Hindlimb muscle (tissue), 1 donor: ENCODE results near the gene NNMT. TPM values are rescaled to one million over a fixed set of nuclear protein-coding genes. Genes with fewer than 3 reads are reported as not detected.

ENCODE experiments used
- DNase-seq: peaks from one replicate; pipeline ENCODE4 v3.0.0-alpha.2; 2013
- polyA plus RNA-seq: library from polyadenylated mRNA; unstranded; fragments of 120-200 nt; gene quantifications from one replicate; pipeline ENCODE4 v1.2.1, GENCODE V29; 2013; ENCODE audit not compliant: insufficient read length

The NNMT gene
- polyA plus RNA-seq, 1 donor = 78.2 TPM

DNA sequence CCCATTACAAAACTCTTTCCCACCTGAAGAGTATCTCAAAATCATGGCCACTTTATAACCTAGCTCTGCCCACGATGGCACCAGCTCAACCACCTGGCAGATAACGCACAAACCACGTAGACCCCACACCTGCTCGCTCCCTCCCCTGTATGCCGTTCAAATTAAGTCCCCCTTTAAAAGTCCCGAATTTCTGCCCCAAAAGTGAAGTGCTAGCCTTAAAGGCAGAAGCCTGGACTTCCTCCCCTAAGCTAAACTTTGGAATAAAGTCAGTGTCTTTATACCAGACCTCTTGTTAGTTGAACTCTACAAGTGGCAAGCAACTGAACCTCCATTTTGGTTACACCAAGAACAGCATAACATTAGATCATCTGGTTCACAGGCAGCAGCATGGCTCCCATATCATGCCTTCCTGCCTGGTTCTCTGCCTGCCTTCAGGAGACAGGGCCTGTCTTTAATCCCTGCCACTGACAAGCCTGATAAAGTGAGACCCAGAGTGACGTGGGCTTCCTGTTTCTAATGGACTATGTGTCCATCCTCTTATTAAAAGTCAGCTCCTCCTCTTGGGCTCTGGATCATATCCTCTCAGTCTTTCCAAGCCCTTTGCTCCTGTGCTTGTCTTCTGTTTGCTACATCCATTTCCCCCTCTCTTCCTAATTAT is 32.6 kb upstream of the NNMT start:
- DNase-seq = no peak

DNA sequence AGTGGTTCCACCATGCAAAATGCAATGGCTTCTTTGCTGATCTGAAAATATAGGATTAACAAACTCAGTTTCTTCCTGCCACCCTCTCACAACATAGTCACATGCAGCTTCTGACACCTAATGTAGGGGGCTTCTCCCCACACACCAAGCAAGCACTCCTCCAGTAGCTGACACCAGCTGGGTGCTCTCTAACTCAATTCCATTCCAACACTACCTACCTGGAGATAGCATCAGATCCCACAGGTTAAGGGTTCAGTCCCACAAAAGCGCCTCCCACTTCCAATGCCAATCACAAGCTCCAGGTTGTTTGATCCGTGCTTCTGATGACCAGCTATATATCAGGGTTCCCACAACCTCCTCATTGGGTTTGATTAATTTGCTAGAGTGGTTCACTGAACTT is 31.8 kb upstream of the NNMT start:
- DNase-seq = no peak

DNA sequence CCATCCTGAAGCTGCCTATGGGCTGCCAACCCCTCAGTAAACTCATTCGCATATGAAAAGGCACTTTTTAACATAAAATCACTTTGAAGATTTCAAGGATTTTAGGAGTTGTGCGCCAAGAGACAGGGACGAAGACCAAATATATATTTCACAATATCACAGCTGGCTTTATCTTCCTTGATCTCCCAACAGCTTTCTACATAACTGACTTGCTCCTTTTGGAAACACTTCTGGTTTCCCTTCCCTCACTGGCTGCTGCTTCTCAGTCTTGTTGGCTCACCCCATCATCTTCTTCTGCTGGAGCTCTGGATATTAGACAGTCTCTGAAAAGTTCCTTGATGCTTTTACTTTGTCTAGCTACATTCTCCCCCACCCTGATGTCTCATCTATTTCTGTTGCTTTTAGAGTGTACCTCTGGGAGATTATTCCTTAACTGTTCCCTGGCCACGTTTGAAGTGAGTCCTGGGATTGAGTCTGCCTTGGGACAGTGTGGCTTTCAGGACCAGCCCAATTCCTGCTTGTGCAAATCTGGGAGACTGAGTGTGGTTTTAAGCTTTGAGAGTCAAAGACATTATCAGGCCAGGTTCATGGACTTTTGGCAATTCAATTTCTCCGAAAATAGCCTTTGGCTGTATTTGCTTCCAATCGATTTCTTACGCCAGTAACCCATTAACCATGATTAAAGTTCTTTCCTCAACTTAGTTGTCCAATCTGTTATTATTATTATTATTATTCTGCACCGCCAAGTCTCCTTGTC is 30.9 kb upstream of the NNMT start:
- no peak for DNase-seq

DNA sequence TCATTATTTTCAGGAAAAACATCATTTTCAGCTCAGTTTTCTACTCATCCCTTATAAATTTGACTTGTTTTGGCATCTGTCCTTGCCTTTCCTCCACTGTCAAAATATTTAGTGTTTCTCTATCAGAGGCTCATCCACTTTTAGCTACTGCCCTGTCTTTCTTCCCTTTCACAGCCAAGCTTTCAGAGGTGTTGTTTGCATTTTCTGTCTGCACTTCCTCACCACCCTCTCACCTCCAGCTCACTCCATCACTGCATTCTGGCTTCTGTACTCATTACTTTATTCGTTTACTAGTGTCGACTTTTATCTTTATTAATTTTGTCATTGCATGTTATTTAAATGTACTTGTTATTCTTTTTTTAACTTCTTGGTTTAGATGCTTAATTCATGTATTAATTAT is 26.7 kb upstream of the NNMT start:
- DNase-seq = no peak

DNA sequence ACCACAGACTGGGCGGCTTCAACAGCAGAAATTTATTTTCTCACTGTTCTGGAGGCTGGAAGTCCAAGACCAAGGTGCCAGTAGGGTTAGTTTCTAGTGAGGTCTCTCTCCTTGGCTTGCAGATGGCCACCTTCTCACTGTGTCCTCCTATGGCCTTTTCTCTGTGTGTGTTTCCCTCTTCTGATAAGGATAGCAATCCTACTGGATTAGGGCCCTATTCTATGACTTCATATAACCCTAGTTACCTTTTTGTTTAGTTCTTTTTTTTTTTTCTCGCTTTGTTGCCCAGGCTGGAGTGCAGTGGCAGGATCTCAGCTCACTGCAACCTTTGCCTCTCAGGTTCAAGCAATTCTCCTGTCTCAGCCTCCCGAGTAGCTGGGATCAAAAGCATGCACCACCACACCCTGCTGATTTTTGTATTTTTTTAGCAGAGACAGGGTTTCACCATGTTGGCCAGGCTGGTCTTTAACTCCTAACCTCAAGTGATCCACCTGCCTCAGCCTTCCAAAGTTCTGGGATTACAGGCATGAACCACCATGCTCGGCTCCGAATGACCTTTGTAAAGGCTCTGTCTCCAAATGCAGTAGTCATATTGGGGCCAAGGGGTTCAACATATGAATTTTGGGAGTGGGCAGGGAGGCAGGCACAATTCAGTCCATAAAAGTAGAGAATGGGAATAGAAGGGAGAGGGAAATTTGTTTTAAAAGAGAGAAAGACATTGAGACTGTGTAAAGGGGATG is 25.5 kb upstream of the NNMT start:
- no peak for DNase-seq

DNA sequence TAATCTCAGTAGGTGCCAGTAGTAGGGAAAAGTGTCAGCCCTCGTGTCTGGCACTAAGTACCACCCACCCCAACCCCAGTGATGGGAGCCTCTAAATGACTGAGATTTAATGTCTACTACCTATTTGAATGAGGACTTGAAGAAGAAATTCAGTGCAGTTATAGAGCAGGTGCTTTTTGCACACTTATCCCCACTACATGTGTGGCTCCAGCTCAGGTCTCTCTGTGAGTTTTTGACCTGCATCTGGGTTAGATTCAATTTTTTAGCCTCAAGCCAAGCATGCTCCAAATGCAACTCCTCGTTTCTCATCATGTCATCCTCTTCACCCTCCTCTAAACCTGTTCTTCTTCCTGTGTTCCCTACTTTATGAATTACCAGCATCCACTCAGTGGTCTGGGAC is 24.9 kb upstream of the NNMT start:
- no peak for DNase-seq

DNA sequence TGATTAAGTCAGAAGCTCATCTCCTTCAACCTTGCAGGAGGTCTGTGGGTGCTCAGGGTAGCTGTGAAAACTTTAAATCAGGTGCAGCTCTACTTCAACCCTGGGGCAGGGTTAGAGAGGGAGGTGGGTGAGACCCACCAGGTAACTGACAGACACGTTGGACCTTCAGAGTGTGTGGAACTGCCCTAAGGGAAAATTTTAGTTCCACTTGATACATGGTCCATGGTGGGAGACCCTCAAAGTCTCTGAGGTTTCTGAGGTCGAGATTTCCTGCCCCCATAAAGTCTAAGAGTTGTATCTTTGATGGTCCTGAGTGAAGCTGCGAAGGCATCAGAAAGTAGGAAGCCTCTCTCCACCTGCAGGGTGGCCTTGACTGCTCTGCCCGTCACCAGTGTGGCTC is 23.9 kb upstream of the NNMT start:
- DNase-seq = no peak

DNA sequence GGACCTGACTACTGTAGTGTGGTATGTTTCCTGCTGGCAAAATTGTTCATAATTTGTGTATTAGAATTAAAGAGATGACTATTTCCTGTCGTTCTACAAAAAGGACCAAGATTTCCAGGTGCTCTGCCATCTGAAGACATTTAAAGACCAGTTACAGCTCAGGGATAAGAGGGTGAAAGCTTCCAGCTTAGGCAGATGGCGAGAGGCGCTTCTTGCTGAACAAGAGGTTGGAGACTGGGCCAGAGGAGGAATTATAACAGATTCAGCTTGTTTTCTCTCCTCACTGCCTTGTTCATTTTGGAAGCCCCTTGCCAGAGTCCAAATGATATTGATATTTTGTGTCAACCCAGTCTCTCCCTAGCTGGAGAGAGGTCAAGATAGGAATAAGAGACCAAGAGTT is 23.1 kb upstream of the NNMT start:
- DNase-seq = no peak

DNA sequence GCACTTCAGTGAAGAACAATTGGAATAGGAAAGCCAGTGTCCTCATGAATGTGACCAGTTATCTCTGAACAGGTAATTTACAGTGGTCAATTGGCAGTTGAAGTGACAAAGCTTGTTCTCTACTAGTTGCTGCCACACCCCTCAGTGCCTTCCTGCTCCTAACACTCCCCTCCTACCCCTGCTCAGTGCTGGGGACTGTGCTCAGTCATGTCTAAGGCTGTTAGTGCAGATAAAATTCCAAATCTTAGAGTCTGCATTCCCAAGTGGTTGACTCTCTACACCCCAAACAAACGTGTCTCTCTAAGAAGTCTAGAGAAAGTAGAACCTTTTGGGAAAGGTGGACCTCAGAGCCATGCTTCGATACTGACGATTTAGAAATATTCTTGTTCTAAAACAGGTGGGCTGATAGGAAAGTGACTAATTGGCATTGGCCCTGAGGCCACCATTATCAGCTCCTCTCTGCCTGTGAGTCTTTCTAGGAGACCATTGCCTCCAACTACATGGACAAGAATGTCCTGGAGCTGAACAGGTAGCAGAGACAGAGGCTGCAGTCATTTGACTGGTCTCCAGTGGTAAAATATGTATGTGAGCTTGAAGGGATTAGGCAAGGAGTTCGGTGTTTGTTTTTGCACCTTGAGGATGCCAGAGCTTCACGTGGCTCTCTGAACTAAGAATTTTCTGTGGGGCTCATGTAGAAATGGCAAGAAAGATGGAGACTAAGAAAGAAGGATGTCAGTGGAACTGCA is 22.1 kb upstream of the NNMT start:
- DNase-seq = no peak

DNA sequence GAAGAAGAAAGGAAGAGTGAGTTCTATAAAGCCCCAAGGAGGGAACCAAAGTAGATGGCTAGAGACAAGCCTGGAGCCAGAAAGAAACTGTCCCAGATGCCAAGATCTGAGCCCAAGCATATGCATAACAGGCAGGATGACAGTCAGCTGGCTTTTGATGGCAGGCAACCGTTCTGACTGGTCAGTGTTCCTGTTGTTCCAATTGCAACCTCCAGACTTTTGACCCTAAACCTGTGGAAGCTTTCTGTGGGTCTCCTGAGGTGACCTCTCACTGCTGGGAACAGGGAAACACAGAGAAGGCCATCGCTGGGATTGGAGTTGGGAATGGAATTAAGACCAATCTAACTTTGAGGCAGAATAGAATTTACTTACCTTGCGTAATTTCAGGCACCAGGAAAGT is 21.6 kb upstream of the NNMT start:
- no peak for DNase-seq

DNA sequence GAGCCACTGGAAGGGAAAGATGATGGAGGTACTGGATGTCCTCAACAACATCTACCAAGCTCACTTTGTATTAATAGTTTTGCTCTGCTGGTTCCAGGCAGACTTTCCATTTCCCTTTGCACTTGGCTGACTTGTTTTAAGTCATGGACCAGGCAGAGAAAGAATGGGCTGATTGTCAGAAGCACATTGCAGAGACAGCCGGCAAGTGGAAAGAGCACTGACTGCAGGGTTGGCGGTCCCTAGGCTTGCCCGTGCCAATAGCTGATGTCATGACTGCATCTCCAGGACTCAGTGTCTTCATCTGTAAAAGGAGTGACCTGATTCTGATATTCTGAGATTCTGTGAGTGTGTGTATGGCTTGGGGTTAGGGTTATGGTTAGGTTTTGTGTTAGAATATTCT is 20.9 kb upstream of the NNMT start:
- DNase-seq = peak; percentile 58

DNA sequence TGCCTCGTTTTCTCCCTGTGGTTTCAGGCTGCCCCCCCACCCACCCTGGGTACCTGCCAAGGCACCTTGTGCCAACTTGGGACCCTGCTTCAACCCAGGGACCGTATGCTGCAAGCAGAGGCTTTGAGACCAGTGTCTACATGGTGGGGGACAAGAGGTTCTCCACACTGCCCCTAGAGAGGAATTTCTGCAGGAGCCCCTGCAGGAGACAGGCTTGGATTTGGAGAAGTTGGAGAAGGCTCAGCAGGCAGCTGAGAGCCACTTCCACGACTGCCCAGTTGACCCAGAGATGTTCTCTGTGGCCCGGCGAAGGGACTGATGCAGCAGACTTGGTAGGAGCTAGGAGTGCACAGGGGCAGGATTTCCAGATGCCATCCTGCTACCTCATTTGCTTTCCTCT is 20.1 kb upstream of the NNMT start:
- no peak for DNase-seq

DNA sequence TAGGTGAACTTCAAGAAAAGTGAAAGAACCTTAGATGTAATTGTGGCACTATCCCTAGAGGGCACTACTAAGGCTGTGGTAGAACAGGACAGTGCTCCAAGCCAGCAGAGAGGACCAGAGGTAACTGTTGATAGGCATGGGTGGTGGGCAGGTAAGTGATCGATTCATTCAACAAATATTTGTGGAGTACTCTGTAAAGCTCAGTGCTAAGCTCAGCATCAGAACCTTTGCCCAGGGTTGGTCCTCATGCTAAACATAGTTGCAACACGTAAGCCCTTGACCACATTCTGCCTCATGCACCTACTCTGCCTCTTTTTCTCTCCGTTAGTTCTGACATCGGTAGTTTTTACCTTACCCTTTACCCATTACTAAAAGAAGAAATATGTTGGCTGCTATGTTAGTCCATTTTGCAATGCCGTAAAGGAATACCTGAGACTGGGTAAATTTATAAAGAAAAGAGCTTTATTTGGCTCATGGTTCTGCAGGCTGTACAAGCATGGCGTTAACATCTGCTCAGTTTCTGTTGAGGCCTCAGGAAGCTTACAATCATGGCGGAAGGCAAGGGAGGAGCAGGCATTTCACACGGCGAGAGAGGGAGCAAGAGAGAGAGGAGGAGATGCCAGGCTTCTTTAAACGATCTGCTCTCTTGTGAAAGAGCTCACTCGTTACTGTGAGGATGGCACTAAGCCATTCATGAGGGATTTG is 18.4 kb upstream of the NNMT start:
- DNase-seq = no peak

DNA sequence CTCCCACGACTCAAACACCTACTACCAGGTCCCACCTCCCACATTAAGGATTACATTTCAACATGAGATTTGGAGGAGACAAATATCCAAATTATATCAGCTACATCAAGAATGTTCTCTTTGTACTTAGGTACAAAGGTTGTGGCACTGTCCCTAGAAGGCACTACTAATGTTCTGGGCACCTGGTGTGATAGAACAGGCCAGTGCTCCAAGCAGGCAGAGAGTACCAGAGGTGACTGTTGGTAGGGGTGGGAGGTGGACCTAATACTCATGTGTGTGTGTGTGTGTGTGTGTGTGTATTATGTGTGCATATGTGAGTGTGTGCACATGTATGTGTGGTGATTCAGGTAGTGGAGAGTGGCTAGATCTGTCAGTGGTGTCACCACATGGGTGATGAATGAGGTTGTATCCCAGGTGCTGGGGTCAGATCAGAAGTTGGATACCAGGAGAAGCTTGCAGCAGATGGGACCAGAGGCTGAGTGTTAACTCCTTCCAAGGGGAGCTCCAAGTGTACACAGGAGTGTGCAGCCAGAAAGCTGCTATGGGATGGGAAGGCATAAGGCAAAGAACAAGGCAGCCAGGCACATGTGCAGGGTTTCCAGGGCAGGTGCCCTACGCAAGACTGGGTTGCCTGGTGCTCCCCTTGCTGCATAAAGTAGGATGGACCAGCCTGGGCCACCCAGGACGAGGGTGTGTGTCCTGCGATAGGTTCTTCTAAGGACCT is 17.7 kb upstream of the NNMT start:
- no peak for DNase-seq

DNA sequence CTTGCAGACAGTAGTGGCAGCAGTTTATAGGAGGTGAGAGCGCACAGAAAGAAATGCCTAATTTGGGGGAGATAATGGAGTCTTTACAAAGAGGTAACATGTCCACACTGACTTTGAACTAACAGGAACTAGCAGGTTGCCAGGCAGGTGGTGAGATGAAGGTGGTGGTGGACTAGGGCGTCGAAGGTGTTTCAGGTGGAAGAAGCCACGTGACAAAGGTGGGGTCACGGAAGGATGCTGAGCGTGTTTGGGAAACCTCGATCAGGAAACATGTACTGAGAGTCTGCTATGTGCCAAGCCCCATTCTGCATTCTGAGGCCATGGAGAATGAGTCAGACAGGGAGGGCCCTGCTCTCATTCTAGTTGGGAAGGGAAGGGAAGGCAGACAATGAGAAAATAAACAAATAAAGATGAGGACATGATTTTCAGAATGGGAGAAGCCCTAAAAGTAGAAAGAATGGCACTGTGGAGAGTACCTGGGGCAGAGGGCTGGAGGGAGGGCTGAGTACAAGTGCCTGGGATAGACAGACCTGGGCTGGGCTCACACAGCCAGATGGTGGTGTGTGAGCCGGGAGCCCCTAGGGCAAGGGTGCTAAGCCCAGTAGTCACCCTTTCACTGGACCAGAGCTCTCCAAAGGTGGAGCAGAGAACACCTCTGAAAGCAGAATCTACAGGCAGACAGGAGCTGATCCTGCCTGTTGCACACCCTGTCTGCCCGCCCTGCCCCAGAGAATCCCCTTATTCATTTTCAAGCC is 16.2 kb upstream of the NNMT start:
- DNase-seq = no peak

DNA sequence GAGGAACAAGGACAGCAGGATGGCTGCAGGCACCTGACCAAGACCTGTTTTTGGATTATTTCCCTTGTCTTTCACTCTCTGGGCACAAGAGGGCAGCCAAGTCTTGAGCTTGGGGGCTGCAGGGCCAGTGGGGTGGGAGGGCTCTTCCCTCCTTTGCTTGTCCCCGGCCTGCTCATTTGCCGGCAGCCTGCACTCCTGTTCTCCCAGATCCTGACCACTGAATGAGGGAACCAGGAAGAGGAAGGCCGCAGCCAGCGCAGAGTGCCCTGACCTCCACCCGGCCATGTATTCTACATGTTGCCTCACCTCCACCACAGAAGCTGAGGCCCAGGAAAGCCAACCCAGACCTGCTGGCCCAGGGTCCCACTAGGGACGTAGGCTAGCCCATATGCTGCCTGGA is 15.5 kb upstream of the NNMT start:
- DNase-seq = peak; percentile 48

DNA sequence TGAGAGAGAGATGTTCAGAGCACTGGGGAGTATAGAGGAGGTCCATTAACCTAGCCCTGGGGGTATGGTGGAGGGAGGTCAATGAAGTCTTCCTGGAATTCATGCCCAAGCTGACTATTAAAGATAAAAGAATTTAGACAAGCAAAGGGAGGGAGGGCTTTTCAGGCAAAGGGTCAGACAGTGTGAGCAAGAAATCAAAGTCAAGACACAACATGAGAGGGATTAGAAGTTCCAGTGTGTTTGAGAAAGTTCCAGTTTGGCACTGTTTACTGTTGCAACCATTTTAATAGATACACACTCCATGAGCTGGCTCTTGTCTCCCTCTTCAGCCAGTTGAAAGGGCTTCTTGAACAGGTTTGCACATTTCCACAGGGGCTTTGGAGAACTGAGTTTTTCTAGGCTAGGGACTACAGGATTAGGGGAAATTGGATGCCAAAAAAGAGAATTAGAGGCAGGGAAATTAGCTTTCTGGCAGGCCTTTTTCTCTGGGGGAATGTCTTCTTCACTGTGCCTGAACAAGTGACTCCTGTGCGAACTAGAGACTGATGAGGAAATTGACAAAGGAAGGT is 14.7 kb upstream of the NNMT start:
- DNase-seq = no peak

DNA sequence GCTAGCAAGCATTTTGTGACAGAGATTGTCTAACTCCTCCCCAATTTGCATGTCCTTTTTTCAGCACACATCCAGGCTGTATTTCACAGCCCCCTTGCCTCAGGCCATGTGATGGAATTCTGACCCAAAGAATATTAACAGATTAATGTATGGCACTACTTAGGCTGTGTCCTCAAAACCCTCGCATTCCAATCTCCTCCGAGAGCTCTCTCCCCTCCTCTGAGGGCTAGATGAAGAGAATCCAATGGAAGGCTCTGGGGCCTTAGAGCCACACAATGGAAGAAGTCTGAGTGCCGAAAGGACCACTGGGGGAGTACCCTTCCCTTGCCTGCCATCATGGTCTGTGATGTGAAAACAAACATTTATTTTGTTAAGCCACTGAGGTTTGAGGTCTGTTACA is 13.7 kb upstream of the NNMT start:
- no peak for DNase-seq

DNA sequence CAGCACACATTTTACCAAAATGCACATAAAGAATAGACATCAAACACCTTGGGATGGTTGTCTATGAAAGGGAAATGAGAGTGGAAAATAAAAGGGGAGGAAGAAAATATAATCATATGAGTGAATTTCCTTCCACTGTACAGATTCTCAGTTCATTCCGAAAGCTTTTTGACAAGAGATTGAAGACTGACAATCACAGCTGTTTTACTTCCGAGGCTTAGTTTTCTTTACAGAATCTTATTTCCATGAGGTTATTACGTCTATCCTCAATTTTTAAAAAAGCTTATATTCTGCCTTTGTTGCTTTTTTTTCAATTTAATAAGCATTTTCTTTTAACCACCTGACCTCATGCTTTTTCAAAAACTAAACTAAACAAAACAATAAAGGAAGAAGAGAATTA is 12.8 kb upstream of the NNMT start:
- DNase-seq = no peak

DNA sequence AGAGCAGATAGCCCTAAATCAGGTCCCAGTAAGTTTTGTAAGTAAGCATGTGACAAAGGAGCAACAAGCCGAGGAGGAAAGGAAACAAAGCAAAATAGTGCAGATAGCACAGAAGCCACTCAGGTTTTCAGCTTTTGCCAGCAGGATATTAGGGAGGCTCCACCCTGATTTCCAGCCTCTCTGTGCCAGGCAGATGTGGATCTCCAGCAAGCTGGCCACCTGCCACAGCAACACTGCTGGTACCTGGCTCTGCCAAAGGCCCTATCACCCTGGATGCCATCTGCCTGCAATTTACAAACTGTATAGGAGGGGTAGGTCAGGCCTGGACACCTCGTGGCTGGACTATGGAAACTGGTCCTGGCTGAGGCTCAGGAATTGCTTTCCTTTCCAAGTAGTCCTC is 12.2 kb upstream of the NNMT start:
- DNase-seq = no peak

DNA sequence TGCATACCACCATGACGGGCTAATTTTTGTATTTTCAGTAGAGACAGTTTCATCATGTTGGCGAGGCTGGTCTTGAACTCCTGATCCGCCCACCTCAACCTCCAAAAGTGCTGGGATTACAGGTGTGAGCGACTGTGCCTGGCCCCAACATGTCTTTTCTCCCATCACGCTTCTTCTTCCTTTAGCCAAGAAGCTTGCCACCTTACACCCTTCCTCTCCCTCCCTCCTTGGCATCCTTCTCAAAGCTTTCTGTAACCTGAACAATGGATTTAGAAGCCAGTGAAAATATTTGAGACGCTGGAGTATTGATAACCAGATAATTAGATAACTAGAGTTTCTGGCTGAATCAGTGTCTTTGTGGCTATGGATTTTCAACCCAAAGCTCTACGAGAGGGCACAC is 11.3 kb upstream of the NNMT start:
- no peak for DNase-seq
